HEK293 (cell line): ENCODE data around the gene SSH3.
A peak's percentile ranks its signal among the peaks of the same experiment; 100 is the strongest.

Source experiments
- KLF8 ChIP-seq: fragments of 450-650 bp; formaldehyde crosslinking; IDR thresholded peaks from 2 replicates; pipeline ENCODE4 v1.5.1; 2016; ENCODE audit warnings: missing biosample characterization, missing genetic modification characterization
- PRDM10 ChIP-seq: fragments of 450-650 bp; formaldehyde crosslinking; IDR thresholded peaks from 2 replicates; pipeline ENCODE4 v1.5.1; 2016; ENCODE audit warnings: missing biosample characterization, missing genetic modification characterization
- SCRT2 ChIP-seq: fragments of 450-650 bp; formaldehyde crosslinking; IDR thresholded peaks from 2 replicates; pipeline ENCODE4 v1.5.1; 2016; ENCODE audit warnings: missing biosample characterization, missing genetic modification characterization
- YY1 ChIP-seq: fragments of 450-650 bp; formaldehyde crosslinking; IDR thresholded peaks from 2 replicates; pipeline ENCODE4 v1.5.1; 2018; ENCODE audit warnings: missing biosample characterization, missing genetic modification characterization
- YY2 ChIP-seq: fragments of 450-650 bp; formaldehyde crosslinking; IDR thresholded peaks from 2 replicates; pipeline ENCODE4 v1.5.1; 2016; ENCODE audit warnings: missing biosample characterization, missing genetic modification characterization
- ZBTB7A ChIP-seq: fragments of 450-650 bp; formaldehyde crosslinking; IDR thresholded peaks from 2 replicates; pipeline ENCODE4 v1.5.1; 2016; ENCODE audit warnings: low read depth, missing biosample characterization, missing genetic modification characterization
- ZFP69B ChIP-seq: fragments of 450-650 bp; formaldehyde crosslinking; IDR thresholded peaks from 2 replicates; pipeline ENCODE4 v1.5.1; 2016; ENCODE audit warnings: missing biosample characterization, missing genetic modification characterization
- ZIC2 ChIP-seq: fragments of 450-650 bp; formaldehyde crosslinking; IDR thresholded peaks from 2 replicates; pipeline ENCODE4 v1.5.1; 2016; ENCODE audit warnings: missing biosample characterization, missing genetic modification characterization
- ZNF114 ChIP-seq: fragments of 450-650 bp; formaldehyde crosslinking; IDR thresholded peaks from 2 replicates; pipeline ENCODE4 v1.5.0; 2017; ENCODE audit warnings: missing biosample characterization, missing genetic modification characterization
- ZNF121 ChIP-seq: fragments of 450-650 bp; formaldehyde crosslinking; IDR thresholded peaks from 2 replicates; pipeline ENCODE4 v1.5.1; 2016; ENCODE audit warnings: missing biosample characterization, missing genetic modification characterization
- ZNF174 ChIP-seq: fragments of 450-650 bp; formaldehyde crosslinking; IDR thresholded peaks from 2 replicates; pipeline ENCODE4 v1.5.0; 2017; ENCODE audit warnings: missing biosample characterization, mild to moderate bottlenecking, missing genetic modification characterization
- ZNF184 ChIP-seq: fragments of 450-650 bp; IDR thresholded peaks from 2 replicates; pipeline ENCODE4 v1.5.1; 2018; ENCODE audit warnings: missing biosample characterization, mild to moderate bottlenecking, missing genetic modification characterization
- ZNF23 ChIP-seq: fragments of 450-650 bp; formaldehyde crosslinking; IDR thresholded peaks from 2 replicates; pipeline ENCODE4 v1.5.1; 2016; ENCODE audit warnings: missing biosample characterization, missing genetic modification characterization, borderline replicate concordance
- ZNF26 ChIP-seq: fragments of 450-650 bp; formaldehyde crosslinking; IDR thresholded peaks from 2 replicates; pipeline ENCODE4 v1.5.1; 2016; ENCODE audit warnings: missing biosample characterization, missing genetic modification characterization
- ZNF324 ChIP-seq: fragments of 450-650 bp; formaldehyde crosslinking; IDR thresholded peaks from 2 replicates; pipeline ENCODE4 v1.5.1; 2016; ENCODE audit warnings: missing biosample characterization, missing genetic modification characterization
- ZNF404 ChIP-seq: fragments of 450-650 bp; formaldehyde crosslinking; IDR thresholded peaks from 2 replicates; pipeline ENCODE4 v1.5.1; 2017; ENCODE audit warnings: missing biosample characterization, missing genetic modification characterization
- ZNF449 ChIP-seq: fragments of 450-650 bp; formaldehyde crosslinking; IDR thresholded peaks from 2 replicates; pipeline ENCODE4 v1.5.1; 2017; ENCODE audit warnings: missing biosample characterization, mild to moderate bottlenecking, missing genetic modification characterization, moderate library complexity
- ZNF518A ChIP-seq: fragments of 450-650 bp; formaldehyde crosslinking; conservative IDR thresholded peaks from 2 replicates; pipeline ENCODE4 v1.5.1; 2016; ENCODE audit warnings: low read depth, missing biosample characterization, missing genetic modification characterization
- ZNF548 ChIP-seq: fragments of 450-650 bp; formaldehyde crosslinking; IDR thresholded peaks from 2 replicates; pipeline ENCODE4 v1.5.1; 2016; ENCODE audit warnings: missing biosample characterization, missing genetic modification characterization
- ZNF571 ChIP-seq: fragments of 450-650 bp; formaldehyde crosslinking; IDR thresholded peaks from 2 replicates; pipeline ENCODE4 v1.5.0; 2017; ENCODE audit warnings: missing biosample characterization, missing genetic modification characterization
- ZNF600 ChIP-seq: fragments of 450-650 bp; formaldehyde crosslinking; IDR thresholded peaks from 2 replicates; pipeline ENCODE4 v1.5.1; 2016; ENCODE audit warnings: missing biosample characterization, missing genetic modification characterization
- ZNF660 ChIP-seq: fragments of 450-650 bp; IDR thresholded peaks from 2 replicates; pipeline ENCODE4 v1.5.1; 2018; ENCODE audit warnings: missing biosample characterization, mild to moderate bottlenecking, missing genetic modification characterization
- ZNF670 ChIP-seq: fragments of 450-650 bp; formaldehyde crosslinking; IDR thresholded peaks from 2 replicates; pipeline ENCODE4 v1.5.1; 2016; ENCODE audit warnings: missing biosample characterization, missing genetic modification characterization, low read depth
- ZNF677 ChIP-seq: fragments of 450-650 bp; IDR thresholded peaks from 2 replicates; pipeline ENCODE4 v1.5.0; 2018; ENCODE audit warnings: missing biosample characterization, mild to moderate bottlenecking, missing genetic modification characterization, moderate library complexity
- ZNF704 ChIP-seq: fragments of 450-650 bp; formaldehyde crosslinking; IDR thresholded peaks from 2 replicates; pipeline ENCODE4 v1.5.1; 2016; ENCODE audit warnings: missing biosample characterization, missing genetic modification characterization
- ZNF768 ChIP-seq: fragments of 450-650 bp; formaldehyde crosslinking; IDR thresholded peaks from 2 replicates; pipeline ENCODE4 v1.5.1; 2018; ENCODE audit warnings: missing biosample characterization, mild to moderate bottlenecking, missing genetic modification characterization
- ZNF830 ChIP-seq: fragments of 450-650 bp; IDR thresholded peaks from 2 replicates; pipeline ENCODE4 v1.5.0; 2018; ENCODE audit warnings: missing biosample characterization, missing genetic modification characterization, low read depth, mild to moderate bottlenecking, moderate library complexity
- ZNF843 ChIP-seq: fragments of 450-650 bp; formaldehyde crosslinking; IDR thresholded peaks from 2 replicates; pipeline ENCODE4 v1.5.1; 2016; ENCODE audit warnings: missing biosample characterization, missing genetic modification characterization
- ZXDB ChIP-seq: fragments of 450-650 bp; formaldehyde crosslinking; IDR thresholded peaks from 2 replicates; pipeline ENCODE4 v1.5.1; 2016; ENCODE audit warnings: missing biosample characterization, missing genetic modification characterization

The SSH3 gene

GRCh38 chr11:67353317-67354074, 50.2 kb downstream of the SSH3 start, which contains the start of gene POLD4 (continued):
- no peak for TF ChIP-seq ZNF518A (tag by site-specific recombination)
- no peak for TF ChIP-seq ZNF184 (tag by site-specific recombination)
- TF ChIP-seq PRDM10: peak; percentile 64
- no peak for TF ChIP-seq ZNF830 (tag by site-specific recombination)
- TF ChIP-seq ZXDB (tag by site-specific recombination): peak; percentile 55; the same call in 1 of the 2 replicates
- TF ChIP-seq ZIC2: peak; percentile 79
- peak; percentile 39; the same call in 1 of the 2 replicates for TF ChIP-seq YY2
- TF ChIP-seq ZNF449 (tag by site-specific recombination): no peak
- no peak for TF ChIP-seq ZNF843
- TF ChIP-seq ZNF174 (tag by site-specific recombination): no peak
- no peak for TF ChIP-seq ZNF26 (tag by site-specific recombination)
- TF ChIP-seq ZNF114 (tag by site-specific recombination): no peak
- TF ChIP-seq ZNF324 (tag by site-specific recombination): no peak
- TF ChIP-seq KLF8 (tag by site-specific recombination): peak; percentile 86
- no peak for TF ChIP-seq ZNF768
- TF ChIP-seq ZNF677 (tag by site-specific recombination): no peak
- no peak for TF ChIP-seq ZNF660
- TF ChIP-seq ZBTB7A (tag by site-specific recombination): no peak
- TF ChIP-seq YY1 (tag by site-specific recombination): no peak
- no peak for TF ChIP-seq ZNF571 (tag by site-specific recombination)
- no peak for TF ChIP-seq ZFP69B (tag by site-specific recombination)
- peak; percentile 27 for TF ChIP-seq SCRT2 (tag by site-specific recombination)
- TF ChIP-seq ZNF548 (tag by site-specific recombination): no peak
- no peak for TF ChIP-seq ZNF121 (tag by site-specific recombination)
- no peak for TF ChIP-seq ZNF670 (tag by site-specific recombination)
- no peak for TF ChIP-seq ZNF23
- no peak for TF ChIP-seq ZNF404 (tag by site-specific recombination)
- TF ChIP-seq ZNF600 (tag by site-specific recombination): no peak
- no peak for TF ChIP-seq ZNF704 (tag by site-specific recombination)
